Breast epithelium (tissue), 4 donors: ENCODE data around the gene MRPL20. TPM values are rescaled to one million over a fixed set of nuclear protein-coding genes. Genes with fewer than 3 reads are reported as not detected.
"Not testable (repeated sequence)": the region's sequence is repeated elsewhere in the genome, so short reads cannot be mapped to it uniquely, and the experiment has no call there.

Experiments
- DNase-seq, 2 donors: peaks; one replicate each; pipeline ENCODE4 v3.0.0-alpha.2; 2019; ENCODE audit warnings: low spot score in 2 of 2
- H3K27ac ChIP-seq, 2 donors: fragments of 200-600 bp; sonication (generic) in 1 of 2; one replicate each; pipeline ENCODE4 v1.5.1; 2016 to 2019; ENCODE audit warnings: mild to moderate bottlenecking in 1 of 2
- H3K27me3 ChIP-seq, 2 donors: fragments of 200-600 bp; sonication (generic) in 1 of 2; one replicate each; pipeline versions ENCODE4 v1.5.1 to v1.6.0; 2017 to 2019; ENCODE audit warnings: control low read depth in 1 of 2, mild to moderate bottlenecking in 1 of 2
- H3K36me3 ChIP-seq: fragments of 200-600 bp; one replicate; pipeline ENCODE4 v1.5.1; 2019
- H3K4me1 ChIP-seq, 2 donors: fragments of 200-600 bp; sonication (generic); one replicate each; pipeline ENCODE4 v1.5.1; 2016 to 2019; ENCODE audit warnings: control low read depth in 1 of 2
- H3K4me3 ChIP-seq, 3 donors: fragments of 200-600 bp; sonication (generic); 1 replicate in 2 of 3; 2 replicates in 1 of 3; pipeline ENCODE4 v1.5.1; 2016 to 2019; ENCODE audit warnings: mild to moderate bottlenecking in 3 of 3, moderate library complexity in 2 of 3
- H3K9me3 ChIP-seq, 2 donors: fragments of 200-600 bp; sonication (generic) in 1 of 2; one replicate each; pipeline ENCODE4 v1.5.1; 2016 to 2019; ENCODE audit warnings: control low read depth in 1 of 2
- POLR2A ChIP-seq: fragments of 450-650 bp; IDR thresholded peaks from one replicate; pipeline ENCODE4 v1.6.1; 2016; ENCODE audit warnings: antibody characterized with exemption, mild to moderate bottlenecking, moderate library complexity
- POLR2AphosphoS5 ChIP-seq, 3 donors: sonication (generic); formaldehyde crosslinking; IDR thresholded peaks; one replicate each; pipeline ENCODE4 v1.6.1; 2017; ENCODE audit warnings: antibody characterized with exemption in 3 of 3
- intact Hi-C: fragments of 100-400 bp; cut with DNase I; formaldehyde crosslinking; loops from one replicate; pipeline ENCODE4 v1.15.1; 2023; ENCODE audit warnings: low total_unique reads
- total RNA-seq, 3 donors: library from RNA; depleted of rRNA; stranded (reverse); fragments of >200 nt; gene quantifications; one replicate each; pipeline ENCODE4 v1.1.0, GENCODE V29; 2016
- TF ChIP-seq, protein P1 (sequence below), 3 donors: fragments of 450-650 bp; IDR thresholded peaks; one replicate each; pipeline ENCODE4 v1.5.1; 2016 to 2017; ENCODE audit warnings: antibody characterized with exemption in 3 of 3, mild to moderate bottlenecking in 3 of 3, moderate library complexity in 3 of 3

The MRPL20 gene
- total RNA-seq, 3 donors from 2014 or later = 127 to 149 (median 147) TPM

DNA sequence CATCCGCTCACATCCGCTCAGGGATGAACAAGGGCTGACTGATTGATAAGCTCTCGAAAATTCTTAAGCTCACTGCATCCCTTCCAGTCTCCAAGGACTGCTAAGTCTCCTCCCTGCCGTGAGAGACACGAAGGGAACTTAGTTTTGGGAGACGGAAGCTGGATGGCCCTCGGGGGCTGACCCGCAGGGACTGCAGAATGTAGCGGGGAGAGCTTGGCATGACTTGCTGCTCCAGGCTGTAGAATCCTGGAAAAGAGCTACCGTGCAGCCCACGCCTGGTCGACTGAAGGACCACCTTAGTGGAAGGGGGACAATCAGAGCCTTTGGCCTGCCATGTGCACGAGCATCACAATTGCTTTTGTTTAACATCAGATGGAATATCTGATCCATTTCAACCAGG, 8.7 kb upstream of the MRPL20 start:
- Histone ChIP-seq H3K9me3 (no peaks in the 10 kb centered on the region), H3K27ac (no peak overlapping the region), H3K4me1 (peaks cover 2 to 4% of the 10 kb centered on the region in 2 donors), H3K36me3 (no peaks in the 10 kb centered on the region), H3K27me3 (no peaks in the 10 kb centered on the region), H3K4me3 (no peak overlapping the region)
- TF ChIP-seq POLR2A = no peak
- TF ChIP-seq POLR2AphosphoS5 (IDR thresholded peaks at IDR 0.05) = no peak
- TF ChIP-seq, protein P1, sequence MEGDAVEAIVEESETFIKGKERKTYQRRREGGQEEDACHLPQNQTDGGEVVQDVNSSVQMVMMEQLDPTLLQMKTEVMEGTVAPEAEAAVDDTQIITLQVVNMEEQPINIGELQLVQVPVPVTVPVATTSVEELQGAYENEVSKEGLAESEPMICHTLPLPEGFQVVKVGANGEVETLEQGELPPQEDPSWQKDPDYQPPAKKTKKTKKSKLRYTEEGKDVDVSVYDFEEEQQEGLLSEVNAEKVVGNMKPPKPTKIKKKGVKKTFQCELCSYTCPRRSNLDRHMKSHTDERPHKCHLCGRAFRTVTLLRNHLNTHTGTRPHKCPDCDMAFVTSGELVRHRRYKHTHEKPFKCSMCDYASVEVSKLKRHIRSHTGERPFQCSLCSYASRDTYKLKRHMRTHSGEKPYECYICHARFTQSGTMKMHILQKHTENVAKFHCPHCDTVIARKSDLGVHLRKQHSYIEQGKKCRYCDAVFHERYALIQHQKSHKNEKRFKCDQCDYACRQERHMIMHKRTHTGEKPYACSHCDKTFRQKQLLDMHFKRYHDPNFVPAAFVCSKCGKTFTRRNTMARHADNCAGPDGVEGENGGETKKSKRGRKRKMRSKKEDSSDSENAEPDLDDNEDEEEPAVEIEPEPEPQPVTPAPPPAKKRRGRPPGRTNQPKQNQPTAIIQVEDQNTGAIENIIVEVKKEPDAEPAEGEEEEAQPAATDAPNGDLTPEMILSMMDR (IDR thresholded peaks at IDR 0.05) = no peak
- no peak for DNase-seq
- intact Hi-C loops = no loop called here

DNA sequence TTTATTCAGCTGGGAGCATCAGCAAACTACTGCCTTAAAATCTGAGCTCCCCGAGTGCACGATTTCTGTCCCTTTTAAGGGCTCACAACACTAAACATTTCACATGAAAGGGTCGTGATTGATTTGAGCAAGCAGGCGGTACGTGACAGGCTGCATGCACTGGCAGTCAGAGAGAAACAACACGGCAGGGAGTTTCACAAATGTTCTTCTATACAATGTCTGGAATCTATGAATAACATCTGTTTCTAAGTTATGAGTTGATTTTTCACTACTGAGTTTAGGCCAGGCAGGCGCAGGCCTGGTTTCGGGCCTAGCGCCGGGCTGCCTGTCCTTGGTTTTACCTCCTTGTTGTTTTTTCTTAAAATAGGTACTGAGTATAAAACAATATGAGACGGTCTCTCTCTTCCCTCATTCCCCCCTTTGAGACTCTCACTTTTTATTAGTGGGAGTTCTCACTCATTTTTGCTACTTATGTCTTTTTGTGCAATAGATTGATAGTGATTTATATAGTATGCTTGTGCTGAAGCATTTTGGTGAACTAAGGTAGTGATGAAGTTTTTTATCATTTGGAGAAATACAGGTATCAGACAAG, 5.3 kb upstream of the MRPL20 start:
- H3K4me1 ChIP-seq, H3K27me3 ChIP-seq, H3K27ac ChIP-seq, H3K36me3 ChIP-seq, intact Hi-C loops, H3K9me3 ChIP-seq, H3K4me3 ChIP-seq, DNase-seq: not testable (repeated sequence)

- Histone ChIP-seq H3K4me1 (no peaks in the 10 kb centered on the region), H3K27me3 (no peaks in the 10 kb centered on the region), H3K27ac (no peak overlapping the region), H3K36me3 (no peaks in the 10 kb centered on the region), H3K9me3 (no peaks in the 10 kb centered on the region), H3K4me3 (no peak overlapping the region)
- TF ChIP-seq, protein P1 (IDR thresholded peaks at IDR 0.05) = no peak
- no peak for TF ChIP-seq POLR2AphosphoS5 (IDR thresholded peaks at IDR 0.05)
- no peak for TF ChIP-seq POLR2A
- intact Hi-C loops = no loop called here
- no peak for DNase-seq
Measured at GRCh38 chr1:1411626-1412025, 4.5 kb upstream of the MRPL20 start.

DNA sequence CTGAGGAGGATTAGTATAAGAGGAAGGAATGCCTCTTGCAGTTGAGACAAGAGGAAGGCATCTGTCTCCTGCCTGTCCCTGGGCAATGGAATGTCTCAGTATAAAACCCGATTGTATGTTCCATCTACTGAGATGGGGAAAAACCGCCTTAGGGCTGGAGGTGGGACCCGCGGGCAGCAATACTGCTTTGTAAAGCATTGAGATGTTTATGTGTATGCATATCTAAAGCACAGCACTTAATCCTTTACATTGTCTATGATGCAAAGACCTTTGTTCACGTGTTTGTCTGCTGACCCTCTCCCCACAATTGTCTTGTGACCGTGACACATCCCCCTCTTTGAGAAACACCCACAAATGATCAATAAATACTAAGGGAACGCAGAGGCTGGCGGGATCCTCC, 3.1 kb upstream of the MRPL20 start:
- H3K4me1 ChIP-seq, H3K27ac ChIP-seq, H3K36me3 ChIP-seq, H3K4me3 ChIP-seq, H3K27me3 ChIP-seq, H3K9me3 ChIP-seq, intact Hi-C loops, DNase-seq: not testable (repeated sequence)

- Histone ChIP-seq H3K9me3 (no peaks in the 10 kb centered on the region), H3K27me3 (no peaks in the 10 kb centered on the region), H3K4me3 (peak overlapping the region; percentile 87 to 97 (median 96)), H3K4me1 (peaks cover 5 to 7% of the 10 kb centered on the region in 2 donors), H3K27ac (peak overlapping the region; percentile 89 to 91), H3K36me3 (no peaks in the 10 kb centered on the region)
- DNase-seq = no peak
- TF ChIP-seq POLR2AphosphoS5 (IDR thresholded peaks at IDR 0.05) (no peak), POLR2A (no peak)
- TF ChIP-seq, protein P1 (IDR thresholded peaks at IDR 0.05) = no peak
- intact Hi-C loops = no loop called here
Measured at GRCh38 chr1:1407636-1408318, 684 bp upstream of the MRPL20 start.

DNA sequence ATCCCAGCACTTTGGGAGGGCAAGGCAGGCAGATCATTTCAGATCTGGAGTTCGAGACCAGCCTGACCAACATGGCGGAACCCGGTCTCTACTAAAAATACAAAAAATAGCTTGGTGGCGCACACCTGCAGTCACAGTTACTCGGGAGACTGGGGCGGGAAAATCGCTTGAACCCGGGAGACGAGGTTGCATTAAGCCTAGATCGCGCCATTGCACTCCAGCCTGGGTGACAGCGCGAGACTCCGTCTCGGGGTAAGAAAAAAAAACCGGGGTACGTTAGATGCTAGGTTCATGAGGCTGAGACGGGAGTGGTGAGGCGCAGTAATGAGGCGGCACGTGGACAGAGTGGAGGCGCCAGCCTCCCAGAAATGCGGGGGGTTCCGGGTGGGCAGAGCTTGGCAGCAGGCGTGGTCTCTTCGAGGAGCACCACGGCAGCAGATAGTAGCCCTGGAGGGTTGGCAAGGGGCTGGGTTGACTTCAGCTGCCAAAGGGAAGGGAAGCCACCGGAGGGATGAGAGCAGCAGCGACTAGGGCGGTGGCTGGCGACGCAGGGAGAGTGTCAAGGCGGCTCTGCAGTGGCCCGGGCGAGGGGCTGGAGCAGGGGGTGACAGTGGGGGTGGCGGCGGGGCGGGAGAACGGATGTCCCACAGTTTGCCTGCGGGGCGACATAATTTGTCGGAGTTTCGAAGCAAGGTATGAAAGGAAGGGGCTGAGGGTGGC, 832 bp downstream of the MRPL20 start:
- Histone ChIP-seq H3K36me3 (no peaks in the 10 kb centered on the region), H3K4me3 (peak overlapping the region; percentile 87 to 97 (median 96)), H3K4me1 (peaks cover 5 to 7% of the 10 kb centered on the region in 2 donors), H3K27me3 (no peaks in the 10 kb centered on the region), H3K9me3 (no peaks in the 10 kb centered on the region), H3K27ac (peak overlapping the region; percentile 89 to 91)
- TF ChIP-seq, protein P1 (IDR thresholded peaks at IDR 0.05) = no peak
- TF ChIP-seq POLR2AphosphoS5 (IDR thresholded peaks at IDR 0.05) (no peak), POLR2A (no peak)
- intact Hi-C loops = no loop called here
- DNase-seq = no peak
